Colon (tissue), 2 donors: ENCODE measurements around the gene TMEM61.

Experiments
- FAIRE-seq: peaks from 2 replicates; lab custom pipeline; 2012; peaks lifted over from hg19 to GRCh38; lab: Jason Lieb, UNC
- donor health status: control.
- donor health status: control.

TMEM61 gene

DNA sequence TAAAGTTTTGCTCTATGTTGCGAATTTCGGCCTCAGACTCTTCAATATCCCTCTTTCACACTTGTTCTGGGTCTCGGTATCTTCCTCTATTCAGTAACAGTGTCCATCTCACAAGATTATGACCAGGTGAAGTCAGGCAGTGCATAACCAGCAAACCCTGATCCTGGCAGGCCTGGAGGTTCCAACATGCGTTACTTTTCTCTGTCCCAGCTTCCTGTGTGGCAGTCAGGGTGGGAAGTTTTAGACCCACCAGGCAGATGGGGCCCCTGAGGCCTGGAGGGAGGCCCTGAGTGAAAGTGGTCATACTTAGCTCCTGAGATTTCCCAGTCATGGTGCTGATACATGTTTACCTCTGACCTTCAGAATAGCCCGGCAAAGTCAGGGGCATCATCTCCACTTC is 5.1 kb downstream of the TMEM61 start:
- FAIRE-seq = no peak

DNA sequence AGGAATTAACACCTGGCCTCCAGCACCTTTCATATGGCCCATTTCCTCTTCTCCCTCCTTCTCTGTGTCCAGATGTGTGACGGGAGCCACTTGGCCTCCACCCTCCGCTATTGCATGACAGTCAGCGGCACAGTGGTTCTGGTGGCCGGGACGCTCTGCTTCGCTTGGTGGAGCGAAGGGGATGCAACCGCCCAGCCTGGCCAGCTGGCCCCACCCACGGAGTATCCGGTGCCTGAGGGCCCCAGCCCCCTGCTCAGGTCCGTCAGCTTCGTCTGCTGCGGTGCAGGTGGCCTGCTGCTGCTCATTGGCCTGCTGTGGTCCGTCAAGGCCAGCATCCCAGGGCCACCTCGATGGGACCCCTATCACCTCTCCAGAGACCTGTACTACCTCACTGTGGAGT is 5.6 kb downstream of the TMEM61 start:
- no peak for FAIRE-seq

DNA sequence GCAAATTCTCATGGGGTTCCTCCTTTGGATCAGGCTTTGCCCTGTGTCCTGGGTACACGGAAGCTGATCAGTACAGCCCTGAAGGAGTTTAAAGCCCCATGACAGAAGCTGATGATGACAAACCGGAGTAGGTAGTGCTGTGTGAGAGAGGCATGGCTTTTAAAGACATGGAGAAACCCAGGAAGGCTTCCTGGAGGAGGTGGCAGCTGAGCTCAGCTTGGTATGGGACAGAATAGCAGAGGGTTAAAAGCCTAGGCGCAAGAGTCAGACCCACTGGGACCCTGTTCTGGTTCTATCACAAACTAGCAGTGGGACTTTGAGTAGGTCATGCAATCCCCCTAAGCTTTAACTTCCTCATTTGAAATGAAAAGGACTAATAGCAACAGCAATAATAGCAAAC is 6.1 kb downstream of the TMEM61 start:
- no peak for FAIRE-seq

DNA sequence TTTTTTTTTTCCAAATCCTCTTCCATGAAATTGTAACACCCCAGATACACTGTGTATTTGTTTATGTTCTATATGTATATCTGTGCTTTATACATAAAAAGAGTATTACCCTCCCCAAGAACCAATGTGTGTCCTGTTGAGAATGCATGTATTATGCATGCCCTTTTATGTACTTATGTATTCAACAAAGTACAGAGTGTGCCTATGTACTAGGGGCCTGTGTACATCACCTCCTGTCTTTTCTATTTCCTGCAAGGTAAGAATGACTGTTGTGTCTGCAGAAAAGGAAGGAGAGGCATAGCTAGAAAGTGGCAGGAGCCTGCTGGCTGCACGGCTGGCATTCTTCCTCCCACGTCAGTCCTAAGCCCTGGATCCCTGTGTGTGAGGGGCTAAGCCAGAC is 7.0 kb downstream of the TMEM61 start:
- no peak for FAIRE-seq

DNA sequence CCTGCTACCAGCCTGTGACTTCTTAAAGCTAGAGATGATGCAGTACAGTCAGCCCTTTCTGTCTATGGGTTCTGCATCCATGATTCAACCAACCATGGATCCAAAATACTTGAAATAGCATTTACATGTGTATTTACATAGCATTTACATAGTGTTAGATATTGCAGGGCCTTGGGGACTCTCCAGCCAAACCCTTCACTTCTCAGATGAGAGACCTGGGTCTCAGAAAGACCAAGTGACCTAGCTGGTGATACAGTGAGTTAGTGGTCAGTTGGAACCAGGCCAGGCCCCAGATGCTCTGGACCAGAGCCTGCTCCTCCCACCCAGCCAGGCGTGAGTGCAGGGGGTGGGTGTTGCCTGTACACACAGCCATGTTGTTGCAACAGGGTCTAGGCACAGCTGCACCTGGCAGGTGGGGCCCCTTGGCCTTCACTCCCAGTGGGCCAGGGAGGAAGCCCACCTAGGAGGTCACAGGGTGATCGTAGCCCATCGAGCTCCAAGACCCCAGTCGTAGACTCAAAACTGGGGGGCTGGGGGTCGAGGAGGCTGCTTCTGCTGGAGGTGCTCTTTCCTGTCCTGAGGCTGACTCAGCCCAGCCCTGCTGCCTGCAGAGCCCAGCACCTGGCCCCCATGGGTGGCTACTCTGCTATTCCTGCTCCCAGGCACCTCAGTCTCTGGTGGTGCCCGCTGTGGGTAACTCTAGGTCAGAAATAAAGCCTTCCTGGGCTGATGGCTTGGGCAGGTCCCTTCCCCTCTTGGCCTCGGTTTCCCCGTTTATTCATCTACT is 7.7 kb downstream of the TMEM61 start:
- FAIRE-seq = no peak

DNA sequence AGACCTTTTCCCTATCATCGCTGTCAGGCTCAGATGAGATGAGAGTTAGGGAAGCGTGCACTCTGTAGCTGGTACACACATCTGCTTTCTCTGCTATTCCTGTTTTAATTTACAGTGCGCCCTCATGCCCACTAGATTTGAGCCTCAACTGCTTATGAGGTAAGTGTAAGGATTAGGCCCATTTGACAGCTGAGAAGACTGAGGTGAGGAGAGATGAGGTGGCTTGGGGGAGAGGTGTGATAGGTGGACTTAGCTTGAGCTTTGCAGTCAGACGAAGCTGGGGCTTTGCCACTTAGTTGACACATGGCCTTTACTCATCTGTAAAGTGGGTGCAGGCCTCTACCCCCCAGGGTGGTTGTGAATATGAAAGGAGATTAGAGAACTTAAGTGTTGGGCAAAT is 8.5 kb downstream of the TMEM61 start:
- no peak for FAIRE-seq

DNA sequence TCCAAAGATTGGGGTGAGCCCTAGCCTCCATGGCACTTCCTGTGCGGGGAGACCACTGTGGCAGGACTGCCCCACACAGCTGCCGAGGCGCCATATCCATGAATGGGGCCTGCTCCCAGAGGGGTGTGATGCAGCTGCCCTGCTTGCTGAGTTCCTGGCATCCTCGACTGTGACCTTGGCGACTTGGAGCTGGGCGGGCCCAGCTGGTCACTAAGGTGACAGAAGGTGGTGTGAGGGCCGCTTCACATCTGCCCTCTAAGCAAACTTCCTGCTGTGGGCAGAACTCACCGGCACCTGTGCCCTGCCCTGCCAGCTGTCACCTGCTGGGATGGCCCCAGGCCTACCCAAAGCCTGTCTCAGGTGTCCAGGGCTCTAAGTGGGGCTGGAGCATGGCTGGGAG is 9.0 kb downstream of the TMEM61 start:
- FAIRE-seq = no peak

DNA sequence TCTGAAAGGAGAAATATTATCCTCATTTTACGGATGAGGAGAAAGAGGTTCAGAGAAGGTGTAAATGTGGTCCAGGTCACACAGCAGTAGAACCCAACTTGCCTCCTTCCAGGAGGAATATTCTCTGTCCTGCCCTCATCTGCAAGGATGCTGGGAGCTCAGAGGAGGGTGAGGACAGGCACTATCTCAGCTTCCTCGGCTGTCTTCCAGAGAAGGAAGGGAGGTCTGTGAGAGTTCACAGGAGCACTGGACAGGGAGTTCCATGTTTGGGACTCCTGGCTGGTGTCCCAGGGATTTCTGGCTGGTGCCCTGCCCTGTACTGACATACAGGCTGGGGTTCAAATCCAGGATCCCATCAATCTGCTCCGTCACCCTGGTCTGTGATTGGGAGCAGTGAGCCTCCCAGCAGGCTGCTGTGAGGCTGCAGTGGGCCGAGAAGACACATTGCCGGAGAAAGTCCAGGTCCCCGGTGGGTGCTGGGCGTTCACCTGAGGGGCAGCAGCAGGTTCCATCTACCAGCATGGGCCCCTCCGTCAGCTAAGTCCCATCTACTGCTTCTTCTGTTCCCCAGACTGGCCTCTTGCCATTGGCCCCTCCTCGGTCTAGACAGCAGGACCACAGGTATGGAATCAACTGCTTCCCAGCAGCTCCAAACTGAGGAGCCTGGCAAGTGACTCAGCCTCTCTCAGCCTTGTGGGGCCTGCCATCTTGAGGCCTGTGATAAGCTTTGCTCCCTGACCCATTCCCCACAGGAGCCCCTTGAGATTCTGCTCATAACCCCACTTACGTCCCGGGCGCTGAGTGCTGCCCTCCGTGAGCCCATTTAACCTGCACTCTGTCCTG is 9.8 kb downstream of the TMEM61 start:
- no peak for FAIRE-seq

DNA sequence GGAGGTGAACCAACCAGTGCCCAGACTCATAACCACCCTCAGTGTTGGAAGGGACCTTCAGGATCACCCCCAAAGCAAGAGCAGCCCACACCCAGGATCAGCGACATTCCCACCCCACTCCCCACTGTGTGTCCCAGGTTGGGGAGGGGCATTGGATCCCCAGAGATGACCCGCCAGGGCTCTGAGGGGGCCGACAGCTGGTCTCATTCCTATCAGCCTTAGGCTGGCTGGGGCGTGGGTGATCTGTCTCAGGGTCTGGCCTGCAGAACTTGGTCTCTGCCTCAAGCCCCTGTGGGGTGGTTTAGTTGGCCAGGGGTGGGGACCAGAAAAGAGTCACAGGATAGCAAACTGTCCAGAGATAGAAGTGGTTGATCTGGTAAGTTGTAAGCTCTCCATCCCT is 10.5 kb downstream of the TMEM61 start:
- FAIRE-seq = no peak

DNA sequence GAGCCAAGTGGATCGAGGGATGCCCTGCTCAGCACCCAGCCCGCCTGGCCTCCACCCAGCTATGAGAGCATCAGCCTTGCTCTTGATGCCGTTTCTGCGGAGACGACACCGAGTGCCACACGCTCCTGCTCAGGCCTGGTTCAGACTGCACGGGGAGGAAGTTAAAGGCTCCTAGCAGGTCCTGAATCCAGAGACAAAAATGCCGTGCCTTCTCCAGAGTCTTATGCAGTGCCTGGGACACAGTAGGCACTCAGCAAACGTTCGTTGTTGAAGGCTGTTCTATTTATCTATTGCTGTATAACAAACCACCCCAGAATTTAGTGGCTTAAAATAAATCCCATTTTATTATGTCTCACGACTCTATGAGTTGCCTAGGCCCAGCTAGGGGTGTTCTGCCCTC is 11.5 kb downstream of the TMEM61 start:
- no peak for FAIRE-seq

DNA sequence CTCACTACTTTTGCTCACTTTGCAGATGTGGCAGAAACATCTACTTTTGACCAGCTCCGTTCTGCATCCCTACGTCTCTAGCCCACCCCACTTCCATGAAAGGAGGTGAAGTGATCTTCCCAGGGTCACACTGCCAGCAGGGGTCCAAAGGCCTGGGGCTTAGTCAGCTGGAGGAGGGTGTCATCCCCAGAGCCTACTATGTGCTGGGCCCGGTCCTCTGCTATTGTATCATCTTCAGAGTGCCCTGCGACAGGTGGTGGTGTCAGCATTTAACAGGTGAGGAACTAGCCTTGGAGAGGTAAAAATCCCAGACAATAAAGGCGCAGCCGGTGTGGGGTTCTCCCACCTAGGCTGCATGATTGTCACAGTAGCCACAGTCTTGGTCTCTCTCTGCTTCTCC is 12.7 kb downstream of the TMEM61 start:
- FAIRE-seq = no peak

DNA sequence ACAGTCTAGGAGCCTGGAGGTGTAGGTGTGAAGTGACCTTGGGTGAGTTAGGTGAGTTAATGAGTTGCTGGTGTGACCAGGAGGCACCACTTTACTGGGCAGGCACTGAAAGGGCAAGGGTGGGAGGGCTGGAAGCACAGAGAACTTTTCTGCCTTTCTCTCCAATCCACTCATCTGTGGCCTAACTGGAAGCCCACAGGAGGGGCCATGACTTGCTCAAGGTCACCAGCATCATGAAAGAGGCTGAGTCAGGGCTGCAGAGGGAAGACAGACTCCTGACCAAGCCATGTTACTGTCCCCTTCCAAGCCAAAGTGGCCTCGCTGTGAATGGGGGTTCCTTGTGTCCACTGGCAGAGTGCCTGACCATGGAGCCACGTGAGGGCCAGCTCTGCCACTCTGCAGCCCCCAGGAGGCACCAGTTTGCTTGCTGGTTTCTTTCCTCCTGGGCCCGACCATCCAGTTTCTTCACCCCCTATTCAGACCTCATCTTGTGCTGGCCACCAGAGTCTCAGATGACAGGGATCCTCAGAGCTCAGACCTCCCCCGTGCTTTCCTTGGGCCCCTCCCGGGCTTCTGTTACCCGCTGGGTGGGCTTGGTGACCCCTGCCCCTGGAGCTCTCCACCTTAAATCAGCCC is 14.0 kb downstream of the TMEM61 start:
- no peak for FAIRE-seq

DNA sequence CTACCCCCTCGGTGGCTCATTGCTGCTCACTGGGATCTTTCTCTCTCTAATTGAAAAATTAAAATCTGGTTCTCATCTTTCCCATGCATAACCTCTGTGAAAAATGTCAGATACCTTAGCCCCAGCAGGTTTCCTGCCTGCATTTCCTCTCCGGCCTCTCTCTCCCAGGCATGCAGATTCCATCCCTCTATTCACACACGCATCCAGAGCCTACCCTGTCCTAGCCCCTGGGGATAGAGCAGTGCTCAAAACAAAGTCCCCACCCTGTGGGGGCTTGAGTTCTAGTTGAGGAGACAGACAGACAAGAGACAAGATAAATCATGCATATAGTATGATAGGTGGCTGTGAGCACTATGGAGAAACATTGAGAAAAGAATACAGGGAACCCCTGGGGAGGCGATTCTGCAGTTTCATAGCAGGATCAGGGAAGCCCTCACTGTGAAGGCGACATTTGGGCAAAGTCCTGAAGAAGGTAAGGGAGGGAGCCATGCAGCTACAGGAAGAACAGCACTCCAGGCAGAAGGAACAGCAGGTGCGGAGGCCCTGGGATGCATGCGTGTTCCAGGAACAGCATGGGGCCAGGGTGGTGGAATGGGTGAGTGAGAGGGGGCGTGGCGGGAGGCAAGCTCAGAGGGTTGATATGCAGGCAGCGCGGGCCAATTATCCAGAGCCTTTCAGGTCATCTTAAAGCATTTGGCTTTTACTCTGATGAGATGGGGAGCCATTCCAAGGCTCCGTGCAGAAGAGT is 14.8 kb downstream of the TMEM61 start:
- no peak for FAIRE-seq

DNA sequence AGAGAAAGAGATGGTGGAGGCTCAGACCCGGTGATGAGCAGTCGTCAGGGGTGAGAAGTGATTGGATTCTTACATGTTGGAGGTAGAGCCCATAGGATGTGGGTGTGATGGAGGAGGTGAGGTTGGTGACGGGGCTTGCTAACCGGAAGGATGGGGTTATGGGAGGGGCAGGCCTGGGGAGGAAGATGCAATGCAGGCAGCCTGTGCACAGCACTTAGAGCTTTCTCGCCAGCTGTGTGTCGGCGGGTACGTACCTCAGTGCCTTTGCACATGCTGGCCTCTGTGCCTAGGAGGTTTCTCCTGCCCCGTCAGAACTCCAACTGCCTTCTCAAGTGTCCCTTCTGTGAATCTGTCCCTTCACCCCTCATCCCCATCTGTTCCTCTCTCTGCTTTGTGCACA is 15.4 kb downstream of the TMEM61 start:
- FAIRE-seq = no peak

DNA sequence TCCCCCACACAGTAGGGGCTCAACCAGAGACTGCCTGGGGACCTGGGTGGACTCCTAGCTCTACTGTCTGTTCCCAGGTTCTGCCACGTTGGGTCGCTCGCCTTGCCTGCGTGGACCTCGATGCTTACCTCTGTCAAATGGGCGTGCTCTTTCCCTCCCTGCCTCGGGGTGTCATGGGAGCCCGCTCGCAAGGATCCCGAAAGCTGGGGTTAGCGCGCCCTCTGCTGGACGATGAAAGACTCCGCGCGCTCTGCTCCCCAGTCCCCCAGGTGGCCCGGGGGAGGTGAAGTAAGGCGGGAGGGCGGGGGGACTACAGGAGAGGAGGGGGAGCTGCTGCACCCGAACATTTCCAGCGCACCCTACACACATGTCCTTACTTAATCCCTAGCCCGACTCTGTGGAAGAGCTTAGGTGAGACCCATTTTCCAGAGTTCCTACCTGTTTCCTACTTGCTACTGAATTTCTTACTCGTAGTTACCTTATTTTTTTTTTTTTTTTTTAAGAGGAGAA is 16.0 kb downstream of the TMEM61 start:
- FAIRE-seq = no peak

DNA sequence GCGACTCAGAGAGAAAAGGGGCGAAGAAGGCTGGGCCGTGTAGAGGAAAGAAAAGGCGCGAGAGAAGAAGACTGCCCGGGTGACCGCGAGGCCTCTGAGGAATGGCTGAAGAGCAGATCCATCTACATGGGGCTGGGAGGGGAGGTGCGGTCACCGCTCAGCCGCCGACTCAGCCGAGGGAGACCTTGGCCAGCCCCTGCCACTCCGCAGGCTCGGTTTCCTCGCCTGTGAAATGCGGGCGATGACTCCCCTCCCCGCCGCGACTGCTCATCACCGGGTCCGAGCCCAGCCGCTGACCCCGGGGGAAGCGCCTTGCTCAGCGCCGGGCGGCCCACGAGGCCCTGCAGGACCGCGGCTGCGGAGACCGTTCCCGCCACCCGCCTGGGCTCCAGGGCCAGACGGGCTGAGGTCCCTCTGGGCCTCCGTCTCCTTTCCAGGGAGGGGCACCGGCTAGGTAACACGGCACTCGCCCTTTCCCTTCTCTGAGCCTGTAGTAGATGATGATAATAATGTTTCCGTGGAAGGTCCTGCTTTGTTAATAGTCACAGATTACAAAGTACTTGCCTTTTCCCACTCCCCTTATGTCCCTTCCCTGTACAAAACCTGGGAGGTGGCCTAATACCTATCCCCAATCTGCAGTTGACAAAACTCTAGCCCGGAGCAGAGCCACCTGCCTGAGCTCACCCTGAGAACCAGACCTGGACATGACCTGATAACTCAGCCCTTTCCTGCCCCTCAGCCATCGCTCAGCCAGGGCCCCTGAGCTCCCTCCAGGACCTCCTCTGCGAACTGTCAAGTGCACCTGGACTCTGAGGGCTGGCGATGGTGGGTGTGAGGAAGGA is 16.7 kb downstream of the TMEM61 start:
- FAIRE-seq = no peak

DNA sequence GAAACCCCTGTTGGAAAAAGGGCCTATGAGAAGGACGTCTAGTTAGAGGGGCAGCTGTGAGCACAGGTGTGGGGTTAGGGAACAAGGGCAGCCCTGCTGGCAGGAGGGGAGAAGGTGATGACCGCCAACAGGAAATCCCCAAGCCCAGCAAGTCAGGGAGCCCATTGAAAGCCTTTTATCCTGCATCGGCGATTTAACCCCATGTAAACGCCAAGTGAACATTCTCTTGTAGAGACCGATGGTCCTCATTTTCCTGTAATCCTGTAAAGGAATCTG is 17.2 kb downstream of the TMEM61 start:
- FAIRE-seq = no peak

DNA sequence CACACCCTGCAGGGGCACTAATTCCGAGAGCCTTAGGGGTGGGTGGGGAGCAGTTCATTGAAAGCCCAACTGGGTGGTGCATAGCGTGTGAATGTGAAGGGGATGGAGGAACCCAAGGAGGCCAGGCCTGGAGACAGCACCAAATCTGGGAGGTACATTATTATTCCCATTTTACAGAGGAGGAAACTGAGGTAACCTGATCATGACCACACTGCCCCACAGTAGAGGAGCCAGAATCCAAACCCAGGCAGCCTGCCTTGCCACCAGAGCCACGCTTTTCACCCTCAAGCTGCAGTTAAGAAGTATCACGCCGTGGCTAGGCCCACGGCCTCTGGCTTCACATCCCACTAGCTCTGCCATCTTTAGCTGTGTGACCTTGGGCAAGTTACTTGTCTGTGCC is 17.7 kb downstream of the TMEM61 start:
- FAIRE-seq = no peak

DNA sequence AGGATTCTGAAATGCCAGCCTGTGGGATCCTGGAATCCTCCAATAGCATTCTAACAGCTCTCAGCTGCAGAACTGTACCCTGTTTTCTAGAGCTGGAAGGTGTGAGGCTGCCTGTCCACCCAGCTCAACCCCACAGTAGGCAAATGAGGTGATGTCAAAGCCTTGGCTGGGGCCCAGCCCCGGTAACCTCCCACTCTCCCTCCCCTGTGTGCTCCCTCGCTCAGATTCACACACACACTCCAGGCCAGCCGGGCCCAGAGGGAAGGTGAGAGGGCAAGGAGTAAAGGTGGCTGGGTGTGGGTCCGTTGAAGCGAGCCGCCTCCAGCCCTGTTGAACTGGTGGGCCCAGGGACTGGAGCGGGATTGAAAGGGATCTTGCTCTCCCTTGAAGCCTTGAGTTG is 18.2 kb downstream of the TMEM61 start, which contains the start of gene BSND:
BSND (plus strand) TSS at position 257 of the 400 bp plus-strand sequence. CDS start 254 bp downstream, outside the sequence.
- no peak for FAIRE-seq

DNA sequence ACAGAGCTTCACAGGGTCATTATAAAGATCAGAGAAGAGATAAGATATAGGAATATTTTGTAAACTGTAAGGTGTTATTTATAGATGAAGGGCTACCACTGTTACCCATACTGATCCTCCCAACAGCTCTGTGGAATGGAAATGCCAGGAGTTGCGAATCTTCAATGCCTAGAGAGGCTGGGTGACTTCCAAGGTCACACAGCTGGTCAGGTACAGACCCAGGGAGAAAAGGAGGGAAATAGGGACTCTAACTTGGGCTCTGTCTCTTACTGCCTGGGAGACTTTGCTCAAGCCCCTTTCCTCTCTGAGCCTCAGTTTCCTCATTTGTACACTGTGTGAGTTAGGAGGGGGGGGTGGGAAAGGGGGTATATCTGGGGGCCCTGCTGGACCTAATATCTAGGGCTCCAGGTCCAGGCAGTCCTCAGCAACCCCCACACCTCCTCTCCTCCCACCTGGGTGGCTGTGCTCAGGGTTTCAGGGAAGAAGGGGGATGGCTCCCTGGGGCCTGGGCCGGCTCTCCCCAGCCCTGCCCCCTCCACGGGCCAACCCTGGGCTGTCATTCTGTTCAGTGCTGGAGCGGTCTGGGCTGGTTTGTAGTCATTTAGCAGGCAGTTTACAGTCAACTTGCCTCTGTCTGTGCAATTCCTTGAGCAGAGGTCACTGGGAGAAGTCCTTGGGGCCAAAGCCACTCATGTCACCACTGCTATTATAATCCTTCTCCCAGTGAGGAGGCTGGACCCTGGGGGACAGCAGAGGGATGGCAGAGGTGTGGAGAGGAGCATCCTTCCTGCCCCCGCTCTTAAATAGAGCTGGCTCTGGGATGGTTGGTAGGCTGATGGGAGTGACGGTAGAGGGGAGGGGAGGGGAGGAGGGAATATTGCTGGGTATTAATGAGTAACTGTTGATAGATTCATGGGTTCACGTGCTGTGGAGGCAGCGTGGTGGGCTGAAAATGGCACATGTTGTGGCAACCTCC is 20.0 kb downstream of the TMEM61 start:
- no peak for FAIRE-seq
